Measurements from ENCODE around the gene GOLPH3.

GOLPH3 gene

DNA sequence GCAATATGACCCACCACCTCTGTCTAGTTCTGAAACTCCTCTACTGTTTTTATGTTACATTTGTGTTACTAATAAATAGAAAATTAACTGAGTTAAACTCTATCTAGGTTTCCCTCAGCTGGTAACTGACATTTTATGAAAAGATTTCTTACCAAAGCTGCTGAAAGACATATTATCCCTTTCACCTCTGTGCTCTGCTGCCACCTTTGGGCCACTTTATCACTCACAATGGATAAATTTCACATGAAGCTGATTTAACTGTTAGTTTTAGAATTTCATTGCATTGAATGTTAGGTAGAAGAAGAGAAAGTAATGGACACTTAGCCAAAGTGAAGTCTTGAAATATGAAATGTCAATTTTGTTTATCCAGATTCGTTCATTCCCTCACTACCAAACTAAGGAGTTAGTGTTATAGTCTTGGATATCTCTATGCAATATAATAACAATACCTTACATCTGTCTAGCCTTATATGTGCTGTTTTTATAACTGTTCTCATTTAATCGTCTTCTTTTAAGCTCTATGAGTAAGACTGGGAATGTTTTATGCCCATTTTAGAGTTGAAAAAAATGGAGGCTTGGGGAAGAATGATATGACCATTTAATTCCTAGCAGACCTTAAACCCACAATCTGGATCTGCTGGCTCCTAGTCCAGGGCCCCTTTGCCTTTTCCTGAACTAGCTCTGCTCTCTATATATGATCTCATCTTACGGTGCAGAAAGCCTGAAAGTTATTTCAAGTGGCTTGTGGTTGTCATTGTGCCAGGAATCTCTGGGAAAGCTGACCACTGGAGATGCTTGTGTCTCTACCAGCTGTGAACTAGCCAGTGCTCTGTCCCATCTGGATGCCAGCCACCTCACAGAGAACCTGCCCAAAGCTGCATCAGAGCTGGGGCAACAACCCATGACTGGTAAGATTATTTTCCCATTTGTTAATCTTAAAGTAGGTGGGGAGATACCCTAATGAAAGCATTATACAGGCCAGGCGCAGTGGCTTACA lies 97.1 kb downstream of the GOLPH3 start:
- peak; percentile 42 for DNase-seq (ENCODE audit: extremely low read depth, low read depth)
- TF ChIP-seq, protein P1, sequence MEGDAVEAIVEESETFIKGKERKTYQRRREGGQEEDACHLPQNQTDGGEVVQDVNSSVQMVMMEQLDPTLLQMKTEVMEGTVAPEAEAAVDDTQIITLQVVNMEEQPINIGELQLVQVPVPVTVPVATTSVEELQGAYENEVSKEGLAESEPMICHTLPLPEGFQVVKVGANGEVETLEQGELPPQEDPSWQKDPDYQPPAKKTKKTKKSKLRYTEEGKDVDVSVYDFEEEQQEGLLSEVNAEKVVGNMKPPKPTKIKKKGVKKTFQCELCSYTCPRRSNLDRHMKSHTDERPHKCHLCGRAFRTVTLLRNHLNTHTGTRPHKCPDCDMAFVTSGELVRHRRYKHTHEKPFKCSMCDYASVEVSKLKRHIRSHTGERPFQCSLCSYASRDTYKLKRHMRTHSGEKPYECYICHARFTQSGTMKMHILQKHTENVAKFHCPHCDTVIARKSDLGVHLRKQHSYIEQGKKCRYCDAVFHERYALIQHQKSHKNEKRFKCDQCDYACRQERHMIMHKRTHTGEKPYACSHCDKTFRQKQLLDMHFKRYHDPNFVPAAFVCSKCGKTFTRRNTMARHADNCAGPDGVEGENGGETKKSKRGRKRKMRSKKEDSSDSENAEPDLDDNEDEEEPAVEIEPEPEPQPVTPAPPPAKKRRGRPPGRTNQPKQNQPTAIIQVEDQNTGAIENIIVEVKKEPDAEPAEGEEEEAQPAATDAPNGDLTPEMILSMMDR (IDR thresholded peaks at IDR 0.05; ENCODE audit: low read depth, low read length, missing control alignments), result peak; percentile 65
- H3K4me3 ChIP-seq (replicated peaks; ENCODE audit: low read depth, low read length), result no peak overlapping the region

Measured in HFF-Myc (cell line).